Measurements from ENCODE around the gene DHX15. TPM values are rescaled to one million over a fixed set of nuclear protein-coding genes. Genes with fewer than 3 reads are reported as not detected.

The DHX15 gene
- total RNA-seq (2022; extraction: Qiagen RNA extraction) = 89.0 to 110 TPM (median 93.1 TPM) in 5 replicates

GRCh38 chr4:24584211-24584850 lies at the start of gene DHX15:
DHX15 (minus strand) TSS chr4:24584554; CDS start chr4:24584393, 161 bp downstream.

Other genes starting within 250 kb of the DHX15 start
- gene SOD3, start 211.0 kb upstream of the DHX15 start, total RNA-seq (2022; extraction: Qiagen RNA extraction) = 0.08 TPM in 1 of 5 replicates, not detected in the others